Left kidney (tissue), 8 donors: ENCODE measurements around the gene OR4C11. TPM values are rescaled to one million over a fixed set of nuclear protein-coding genes. Genes with fewer than 3 reads are reported as not detected.

Experiments
- DNase-seq: peaks from one replicate; pipeline ENCODE4 v3.0.0-alpha.2; 2013
- long read RNA-seq, 8 donors: transcript quantifications; one replicate each; lab custom pipeline, GENCODE V29; 2026
- polyA plus RNA-seq: library from polyadenylated mRNA; unstranded; fragments of 120-200 nt; gene quantifications from one replicate; pipeline ENCODE4 v1.2.1, GENCODE V29; 2013; ENCODE audit not compliant: insufficient read length

Gene OR4C11, protein sequence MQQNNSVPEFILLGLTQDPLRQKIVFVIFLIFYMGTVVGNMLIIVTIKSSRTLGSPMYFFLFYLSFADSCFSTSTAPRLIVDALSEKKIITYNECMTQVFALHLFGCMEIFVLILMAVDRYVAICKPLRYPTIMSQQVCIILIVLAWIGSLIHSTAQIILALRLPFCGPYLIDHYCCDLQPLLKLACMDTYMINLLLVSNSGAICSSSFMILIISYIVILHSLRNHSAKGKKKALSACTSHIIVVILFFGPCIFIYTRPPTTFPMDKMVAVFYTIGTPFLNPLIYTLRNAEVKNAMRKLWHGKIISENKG
- not detected for polyA plus RNA-seq
- long read RNA-seq, donor 1, result 0 reads
- long read RNA-seq, donor 2, result 0 reads
- long read RNA-seq, donor 3, result 0 reads
- long read RNA-seq, donor 4, result 0 reads
- long read RNA-seq, donor 5, result 0 reads
- long read RNA-seq, donor 6, result 0 reads
- long read RNA-seq, donor 7, result 0 reads
- long read RNA-seq, donor 8, result 0 reads

DNA sequence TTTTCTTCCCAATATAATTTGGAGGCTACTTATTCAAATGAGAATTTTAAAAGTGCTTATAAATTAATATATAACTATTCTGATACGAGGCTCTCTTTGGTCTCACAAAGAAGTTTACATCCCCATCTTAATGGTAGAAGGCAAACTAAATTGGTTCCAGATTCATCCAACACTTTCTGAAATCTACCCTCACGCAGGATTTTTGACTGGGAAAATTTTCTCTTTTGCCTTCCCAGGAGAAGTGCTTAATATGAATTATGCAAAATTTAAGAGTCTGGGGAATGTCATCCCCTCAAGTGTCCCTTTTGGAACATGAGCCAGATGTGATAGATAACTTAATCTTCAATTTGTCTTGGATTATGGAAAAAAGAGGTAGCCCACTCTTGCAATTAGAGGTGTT is at the start of gene OR4C11:
Gene OR4C11 (minus strand): TSS at position 101 of the 400 bp plus-strand sequence. CDS start 3,272 bp downstream, outside the sequence.
- DNase-seq, result no peak

DNA sequence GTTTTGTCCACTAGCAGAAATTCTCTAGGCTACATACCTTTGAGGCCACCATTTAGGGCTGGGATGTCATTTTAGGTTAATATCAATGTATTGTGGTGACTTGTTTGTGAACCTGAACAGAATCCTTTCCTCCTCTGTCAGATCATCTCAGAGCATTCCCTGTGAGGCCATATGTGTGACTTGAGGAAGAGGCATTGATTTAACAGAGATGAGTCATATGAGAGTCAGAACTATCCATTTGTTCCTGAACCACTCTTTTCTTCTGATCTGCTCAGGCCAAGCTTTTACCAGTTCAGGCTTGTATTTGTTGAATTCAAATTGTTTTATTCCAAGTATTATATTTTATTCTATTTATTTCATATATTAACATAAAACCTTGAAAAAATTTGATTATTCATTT is 47.7 kb upstream of the OR4C11 start:
- DNase-seq, result no peak

DNA sequence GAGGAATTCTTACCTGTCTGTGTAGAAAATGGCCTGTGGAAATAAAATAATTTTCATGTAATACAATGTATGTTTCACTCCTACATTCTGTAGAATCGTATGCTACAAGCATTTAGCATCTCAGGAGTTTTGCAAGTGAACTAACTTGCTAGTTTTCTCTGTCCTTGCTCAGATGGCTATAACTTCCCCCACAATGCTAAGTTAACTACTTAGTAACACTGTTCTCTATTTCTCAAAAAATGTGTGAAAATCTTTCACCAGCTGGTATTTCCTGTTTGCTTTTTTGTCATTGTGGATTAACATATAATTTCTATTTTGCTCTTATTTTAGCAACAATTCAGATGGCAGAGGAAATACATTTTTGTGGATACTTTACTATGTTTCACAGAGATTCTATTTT is 45.1 kb upstream of the OR4C11 start:
- DNase-seq, result no peak

DNA sequence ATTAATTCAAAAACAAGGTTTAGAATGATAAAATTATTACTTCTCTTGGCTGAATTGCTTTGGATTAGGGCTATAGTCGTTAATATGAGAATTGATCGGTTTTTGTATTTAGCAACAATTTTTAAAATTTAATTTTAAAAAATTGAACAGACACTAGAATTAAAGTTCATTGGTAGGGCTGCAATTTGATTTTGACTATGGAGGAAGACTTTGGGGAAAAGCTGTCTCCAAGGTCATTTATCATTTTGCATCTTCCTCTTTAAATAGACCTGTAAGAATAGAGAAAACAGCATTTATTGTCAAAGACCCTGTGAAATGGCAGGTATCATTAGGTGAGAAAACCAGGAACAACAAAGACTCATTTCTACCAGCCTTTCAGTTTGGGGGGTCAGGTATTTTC is 40.6 kb upstream of the OR4C11 start, which contains the start of gene OR4S2:
Gene OR4S2 (plus strand): TSS at position 301 of the 400 bp plus-strand sequence. CDS start 2,577 bp downstream, outside the sequence.
- no peak for DNase-seq

DNA sequence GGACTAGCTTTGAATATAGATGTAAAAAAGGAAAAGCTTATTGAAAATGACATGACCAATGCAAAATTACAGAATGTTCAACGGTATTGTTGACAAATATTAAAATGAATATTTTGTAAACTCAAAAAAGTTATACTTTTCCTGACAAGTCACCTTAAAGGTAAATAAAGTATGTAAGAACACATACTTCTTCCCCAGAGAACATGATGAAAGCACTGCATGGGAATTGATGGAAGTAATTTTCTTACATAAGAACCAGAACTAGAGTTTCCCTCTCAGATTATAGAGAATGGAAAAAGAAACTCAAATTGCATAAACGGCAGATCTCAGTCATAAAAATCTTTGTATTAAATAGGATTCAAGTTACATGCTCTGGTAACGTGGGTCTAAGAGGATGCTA is 27.4 kb upstream of the OR4C11 start, which contains the start of gene OR4P4:
Gene OR4P4 (plus strand): TSS at position 301 of the 400 bp plus-strand sequence.
- no peak for DNase-seq

DNA sequence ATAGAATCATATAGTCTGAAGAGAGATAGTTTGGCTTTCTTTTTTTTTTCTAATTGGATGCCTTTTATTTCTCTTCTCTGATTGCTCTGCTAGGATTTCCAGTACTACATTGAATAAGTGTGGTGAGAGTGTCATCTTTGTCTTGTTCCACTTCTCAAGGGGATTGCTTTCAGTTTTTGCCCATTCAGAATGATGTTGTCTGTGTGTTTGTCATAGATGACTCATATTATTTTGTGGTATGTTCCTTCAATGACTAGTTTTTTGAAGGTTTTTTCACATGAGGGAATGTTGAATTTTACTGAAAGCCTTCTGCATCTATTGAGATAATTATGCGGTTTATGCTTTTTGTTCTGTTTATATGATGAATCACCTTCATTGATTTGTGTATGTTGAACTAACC is 17.1 kb upstream of the OR4C11 start:
- DNase-seq, result no peak

DNA sequence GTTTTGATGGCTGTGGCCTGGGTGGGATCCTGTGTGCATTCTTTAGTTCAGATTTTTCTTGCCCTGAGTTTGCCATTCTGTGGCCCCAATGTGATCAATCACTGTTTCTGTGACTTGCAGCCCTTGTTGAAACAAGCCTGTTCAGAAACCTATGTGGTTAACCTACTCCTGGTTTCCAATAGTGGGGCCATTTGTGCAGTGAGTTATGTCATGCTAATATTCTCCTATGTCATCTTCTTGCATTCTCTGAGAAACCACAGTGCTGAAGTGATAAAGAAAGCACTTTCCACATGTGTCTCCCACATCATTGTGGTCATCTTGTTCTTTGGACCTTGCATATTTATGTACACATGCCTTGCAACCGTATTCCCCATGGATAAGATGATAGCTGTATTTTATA is 34.9 kb downstream of the OR4C11 start:
- no peak for DNase-seq

DNA sequence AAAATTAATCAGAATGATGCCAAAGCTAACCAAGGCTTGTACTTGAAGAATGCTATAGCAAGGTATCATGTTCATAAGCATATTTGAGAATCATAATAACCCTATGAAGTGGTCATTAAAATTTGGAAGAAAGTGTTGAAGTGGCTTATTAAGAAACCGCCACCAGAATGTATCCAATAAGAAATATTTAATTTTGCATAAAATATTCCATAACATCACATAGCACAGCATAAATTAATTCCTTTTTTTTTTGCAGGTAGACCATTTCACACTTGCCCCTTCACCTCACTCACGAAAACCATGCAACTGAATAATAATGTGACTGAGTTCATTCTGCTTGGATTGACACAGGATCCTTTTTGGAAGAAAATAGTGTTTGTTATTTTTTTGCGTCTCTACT is 35.6 kb downstream of the OR4C11 start, which contains the start of gene OR4C16:
Gene OR4C16 (plus strand): TSS at position 301 of the 400 bp plus-strand sequence. CDS start 0 bp downstream, at position 301.
- DNase-seq, result no peak

DNA sequence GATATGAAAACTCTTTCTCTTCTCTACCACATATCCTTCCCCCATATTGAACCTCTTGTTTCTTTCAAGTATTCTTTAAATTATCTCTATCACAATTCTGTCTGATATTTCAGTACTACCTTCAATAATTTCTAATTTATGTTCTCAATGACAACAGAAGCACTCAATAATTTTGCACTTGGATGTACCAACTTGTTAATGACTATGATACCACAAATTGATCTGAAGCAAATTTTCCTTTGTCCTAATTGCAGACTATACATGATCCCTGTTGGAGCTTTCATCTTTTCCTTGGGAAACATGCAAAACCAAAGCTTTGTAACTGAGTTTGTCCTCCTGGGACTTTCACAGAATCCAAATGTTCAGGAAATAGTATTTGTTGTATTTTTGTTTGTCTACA is 53.3 kb downstream of the OR4C11 start, which contains the start of gene OR4C15:
Gene OR4C15 (plus strand): TSS at position 301 of the 400 bp plus-strand sequence. CDS start 0 bp downstream, at position 301.
- DNase-seq, result no peak

Other genes starting within 250 kb of the OR4C11 start
- not detected for gene OR4A15, start 239.7 kb downstream of the OR4C11 start, polyA plus RNA-seq
- gene OR4C15, start 53.2 kb downstream of the OR4C11 start, polyA plus RNA-seq, result not detected
- not detected for gene OR4C16, start 35.5 kb downstream of the OR4C11 start, polyA plus RNA-seq
- 0.07 TPM for gene OR4P4, start 27.5 kb upstream of the OR4C11 start, polyA plus RNA-seq
- gene OR4S2, start 40.7 kb upstream of the OR4C11 start, polyA plus RNA-seq, result not detected
- gene OR4C6, start 54.6 kb upstream of the OR4C11 start, polyA plus RNA-seq, result not detected
- gene OR5D13, start 165.8 kb upstream of the OR4C11 start, polyA plus RNA-seq, result not detected
- not detected for gene OR5D14, start 187.9 kb upstream of the OR4C11 start, polyA plus RNA-seq
- not detected for gene OR5L1, start 203.7 kb upstream of the OR4C11 start, polyA plus RNA-seq
- not detected for gene OR5D18, start 212.0 kb upstream of the OR4C11 start, polyA plus RNA-seq
- not detected for gene OR5L2, start 219.6 kb upstream of the OR4C11 start, polyA plus RNA-seq
- gene OR5D16, start 231.1 kb upstream of the OR4C11 start, polyA plus RNA-seq, result not detected